ENCODE results near the gene LRCH2.

LRCH2 gene

GRCh38 chrX:115204040-115204439, 29.9 kb downstream of the LRCH2 start:
- no peak for DNase-seq (ENCODE audit: low spot score)

GRCh38 chrX:115192244-115192700, 41.6 kb downstream of the LRCH2 start:
- DNase-seq (ENCODE audit: low spot score), result no peak

- no peak for DNase-seq (ENCODE audit: low spot score)
Observed at GRCh38 chrX:115191490-115192243, 42.2 kb downstream of the LRCH2 start.

- no peak for DNase-seq (ENCODE audit: low spot score)
Observed at GRCh38 chrX:115190636-115191489, 43.0 kb downstream of the LRCH2 start.

- DNase-seq (ENCODE audit: low spot score), result no peak
Observed at GRCh38 chrX:115189646-115190635, 44.0 kb downstream of the LRCH2 start.

- no peak for DNase-seq (ENCODE audit: low spot score)
Observed at GRCh38 chrX:115189110-115189509, 44.8 kb downstream of the LRCH2 start, which contains the start of gene RBMXL3. Gene RBMXL3 (plus strand): TSS chrX:115189410. CDS start chrX:115189442, 32 bp downstream.

- DNase-seq (ENCODE audit: low spot score), result no peak
Observed at GRCh38 chrX:115183980-115184379, 49.9 kb downstream of the LRCH2 start.

- DNase-seq (ENCODE audit: low spot score), result no peak
Observed at GRCh38 chrX:115178473-115178872, 55.4 kb downstream of the LRCH2 start.

GRCh38 chrX:115177932-115178331, 56.0 kb downstream of the LRCH2 start:
- DNase-seq (ENCODE audit: low spot score), result no peak

- no peak for DNase-seq (ENCODE audit: low spot score)
Observed at GRCh38 chrX:115174548-115174947, 59.3 kb downstream of the LRCH2 start.

- DNase-seq (ENCODE audit: low spot score), result no peak
Observed at GRCh38 chrX:115173181-115173580, 60.7 kb downstream of the LRCH2 start.

- no peak for DNase-seq (ENCODE audit: low spot score)
Observed at GRCh38 chrX:115147220-115147619, 86.7 kb downstream of the LRCH2 start.

- DNase-seq (ENCODE audit: low spot score), result no peak
Observed at GRCh38 chrX:115142057-115142456, 91.8 kb downstream of the LRCH2 start.

- DNase-seq (ENCODE audit: low spot score), result no peak
Observed at GRCh38 chrX:115138040-115138439, 95.9 kb downstream of the LRCH2 start.

- no peak for DNase-seq (ENCODE audit: low spot score)
Observed at GRCh38 chrX:115134382-115134781, 99.5 kb downstream of the LRCH2 start.

- no peak for DNase-seq (ENCODE audit: low spot score)
Observed at GRCh38 chrX:115112411-115112810, 121.5 kb downstream of the LRCH2 start.

GRCh38 chrX:115098897-115099296, 135.0 kb downstream of the LRCH2 start:
- DNase-seq (ENCODE audit: low spot score), result no peak

GRCh38 chrX:115093191-115093590, 140.7 kb downstream of the LRCH2 start:
- DNase-seq (ENCODE audit: low spot score), result no peak

GRCh38 chrX:115089419-115089818, 144.5 kb downstream of the LRCH2 start:
- DNase-seq (ENCODE audit: low spot score), result no peak

- no peak for DNase-seq (ENCODE audit: low spot score)
Observed at GRCh38 chrX:115068896-115069295, 165.0 kb downstream of the LRCH2 start.

GRCh38 chrX:115067812-115068211, 166.1 kb downstream of the LRCH2 start:
- no peak for DNase-seq (ENCODE audit: low spot score)

GRCh38 chrX:115065304-115065703, 168.6 kb downstream of the LRCH2 start:
- no peak for DNase-seq (ENCODE audit: low spot score)

All from left forelimb (tissue), 1 donor.